HL-60 (cell line): Measurements from ENCODE around the gene FSIP1.

Experiments used
- CTCF ChIP-seq: IDR thresholded peaks from one replicate; pipeline ENCODE4 v1.5.1; 2011; ENCODE audit warnings: low read length, control low read depth, inconsistent platforms; ENCODE audit not compliant: insufficient read depth
- GABPA ChIP-seq: IDR thresholded peaks from 2 replicates; pipeline ENCODE4 v1.6.1; 2012; ENCODE audit warnings: low read depth
- POLR2AphosphoS5 ChIP-seq: IDR thresholded peaks from 2 replicates; pipeline ENCODE4 v1.6.1; 2012; ENCODE audit warnings: low read depth
- REST ChIP-seq: IDR thresholded peaks from 2 replicates; pipeline ENCODE4 v1.6.1; 2012; ENCODE audit warnings: low read depth; ENCODE audit not compliant: insufficient replicate concordance

GRCh38 chr15:39784638-39785037, 2.0 kb upstream of the FSIP1 start:
- no peak for TF ChIP-seq CTCF
- TF ChIP-seq POLR2AphosphoS5, result no peak
- no peak for TF ChIP-seq REST
- TF ChIP-seq GABPA, result no peak
